ENCODE data around the gene FHIT.

GRCh38 chr3:60955034-60955433 is 296.2 kb downstream of the FHIT start:
- TF ChIP-seq CTCF (IDR thresholded peaks at IDR 0.05; ENCODE audit: low read depth, low read length, poor library complexity, severe bottlenecking) (no peak), EZH2phosphoT487 (IDR thresholded peaks at IDR 0.05; ENCODE audit: borderline replicate concordance, low read length) (no peak)
